Limb (tissue), 2 donors: ENCODE measurements around the gene EFHD2.
"Not testable (repeated sequence)": the region's sequence is repeated elsewhere in the genome, so short reads cannot be mapped to it uniquely, and the experiment has no call there.

ENCODE experiments used
- DNase-seq, 2 donors: peaks; one replicate each; pipeline ENCODE4 v3.0.0-alpha.2; 2016; ENCODE audit errors: extremely low spot score in 2 of 2

The EFHD2 gene

GRCh38 chr1:15409388-15410222, at the start of gene EFHD2:
EFHD2 (plus strand) TSS chr1:15409888; CDS start chr1:15409972, 84 bp downstream.
- DNase-seq: peak; percentile 84 to 93

DNA sequence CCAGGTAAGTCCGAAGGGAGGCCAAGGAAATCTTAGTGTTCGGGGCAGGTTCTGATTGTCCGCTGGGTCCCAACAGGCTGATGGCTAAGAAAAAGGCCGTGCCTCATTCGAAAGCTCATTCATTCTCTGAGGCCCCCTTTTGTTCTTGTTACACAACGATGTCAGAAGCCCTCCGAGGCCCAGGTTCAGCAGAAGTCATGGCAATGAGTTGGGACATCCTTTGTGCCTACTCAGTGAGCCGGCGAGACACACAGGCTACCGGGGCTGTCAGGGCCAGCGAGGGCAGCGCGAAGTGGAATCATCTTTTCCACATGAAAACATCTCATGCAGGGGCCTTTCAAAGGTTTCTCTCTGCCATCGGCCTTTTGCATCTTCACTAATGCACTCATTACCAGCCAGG, 49.0 kb upstream of the EFHD2 start:
- no peak for DNase-seq

DNA sequence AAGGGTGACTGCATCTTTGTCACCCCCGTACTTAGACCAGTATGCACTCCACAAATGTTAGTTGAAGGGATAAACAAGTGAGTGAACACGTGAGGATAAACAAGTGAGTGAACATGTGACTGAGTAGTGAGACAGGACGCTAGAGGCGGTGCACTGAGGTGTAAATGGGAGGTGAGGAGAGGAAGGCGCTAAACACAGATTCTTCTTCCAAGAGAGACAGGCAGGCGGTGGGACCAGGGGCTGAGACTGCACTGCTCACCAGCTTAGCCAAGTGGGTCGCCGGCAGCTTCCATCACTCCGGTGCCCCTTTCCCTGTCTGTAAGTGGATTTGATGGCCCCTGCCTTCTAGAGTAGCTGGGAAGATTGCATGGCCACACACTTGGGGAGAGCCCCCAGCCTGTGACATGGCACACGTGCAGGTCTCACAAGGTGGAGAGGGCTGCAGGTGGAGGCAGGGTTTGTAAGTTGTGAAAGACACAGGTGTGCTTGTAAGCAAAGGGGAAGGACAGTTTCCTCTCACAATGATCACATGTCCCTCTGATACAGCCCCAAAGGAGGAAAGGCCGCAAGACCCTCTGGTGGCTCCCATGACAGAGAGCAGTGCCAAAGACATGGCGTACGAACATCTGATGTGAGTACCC, 47.5 kb upstream of the EFHD2 start:
- DNase-seq: no peak

GRCh38 chr1:15362737-15363128, 47.0 kb upstream of the EFHD2 start:
- DNase-seq: no peak

DNA sequence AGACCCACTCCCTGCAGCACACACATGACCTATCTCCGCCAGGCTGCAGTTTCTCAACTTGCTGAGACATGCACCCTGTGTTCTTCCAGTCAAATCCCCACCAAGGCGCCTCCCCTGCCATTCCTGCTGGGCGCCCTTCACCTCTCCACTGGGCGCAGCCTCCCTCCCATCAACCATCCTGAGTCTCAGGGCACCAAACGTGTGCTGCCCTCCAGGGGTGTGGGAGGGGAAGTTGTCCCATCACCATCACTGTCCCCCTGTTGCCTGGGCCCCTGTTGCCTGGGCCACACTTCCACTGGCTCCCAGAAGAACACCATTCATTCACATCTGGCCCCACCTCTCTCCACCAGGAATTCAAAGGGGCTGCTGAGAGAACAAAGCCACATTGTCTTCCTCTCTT, 44.9 kb upstream of the EFHD2 start:
- no peak for DNase-seq

DNA sequence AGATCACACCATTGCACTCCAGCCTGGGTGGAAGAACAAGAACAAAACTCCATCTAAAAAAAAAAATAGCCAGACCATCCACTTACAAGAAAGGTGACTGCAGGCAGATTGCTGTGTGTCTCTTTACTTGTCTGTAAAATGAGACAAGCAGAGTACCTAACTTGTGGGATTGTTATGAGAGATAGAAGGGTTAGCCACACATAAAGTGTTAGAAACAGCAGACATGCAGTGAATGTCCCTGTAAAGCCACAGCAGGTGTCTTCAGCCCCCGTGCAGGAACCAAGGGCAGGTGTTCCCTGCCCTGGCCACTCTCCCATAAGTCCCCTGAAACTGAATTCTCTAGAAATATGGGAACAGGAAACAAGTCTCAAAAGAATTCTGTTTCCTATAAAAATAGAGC, 40.8 kb upstream of the EFHD2 start:
- no peak for DNase-seq

DNA sequence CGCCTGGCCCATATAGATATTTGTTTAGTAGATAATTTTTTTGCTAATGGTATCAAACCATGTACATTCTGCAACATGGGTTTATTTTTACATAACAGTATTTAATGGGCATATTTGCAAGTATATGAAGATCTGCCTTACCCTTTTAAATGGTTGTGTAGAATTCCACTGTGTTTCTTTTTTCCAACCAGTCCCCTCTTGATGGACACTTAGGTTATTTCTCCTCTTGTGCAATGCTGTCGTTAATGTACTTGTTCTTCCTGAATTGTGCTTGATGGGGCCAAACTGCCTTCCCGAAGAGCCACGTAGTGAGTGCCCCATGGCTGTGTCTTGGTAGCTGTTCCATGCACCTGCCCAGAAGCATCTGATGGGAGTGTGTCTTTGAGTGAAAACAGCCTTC, 39.4 kb upstream of the EFHD2 start:
- DNase-seq: no peak

- DNase-seq: peak; percentile 15 to 38
Observed at GRCh38 chr1:15370781-15371520, 38.7 kb upstream of the EFHD2 start.

GRCh38 chr1:15371610-15372545, 37.8 kb upstream of the EFHD2 start:
- DNase-seq: no peak

DNA sequence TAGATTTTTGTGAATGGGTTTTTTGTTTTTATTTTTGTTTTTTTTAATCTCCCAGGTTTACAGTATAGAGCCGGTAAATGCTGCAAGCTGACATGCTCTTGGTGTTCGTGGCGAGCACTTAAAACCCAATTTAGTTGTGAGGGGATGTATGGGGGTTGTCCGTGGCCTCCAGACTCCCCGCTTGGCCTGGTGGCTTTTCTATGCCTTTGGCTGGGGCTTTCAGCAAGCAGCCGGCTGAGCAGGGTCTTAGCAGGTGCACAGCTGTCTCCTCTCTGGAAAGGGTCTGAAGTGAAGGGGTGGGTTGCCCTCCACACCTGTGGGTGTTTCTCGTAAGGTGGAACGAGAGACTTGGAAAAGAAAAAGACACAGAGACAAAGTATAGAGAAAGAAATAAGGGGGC, 31.0 kb upstream of the EFHD2 start:
- DNase-seq: no peak

GRCh38 chr1:15379151-15379550, 30.5 kb upstream of the EFHD2 start:
- DNase-seq: not testable (repeated sequence)

- DNase-seq: no peak
Observed at GRCh38 chr1:15380601-15381508, 28.8 kb upstream of the EFHD2 start.

DNA sequence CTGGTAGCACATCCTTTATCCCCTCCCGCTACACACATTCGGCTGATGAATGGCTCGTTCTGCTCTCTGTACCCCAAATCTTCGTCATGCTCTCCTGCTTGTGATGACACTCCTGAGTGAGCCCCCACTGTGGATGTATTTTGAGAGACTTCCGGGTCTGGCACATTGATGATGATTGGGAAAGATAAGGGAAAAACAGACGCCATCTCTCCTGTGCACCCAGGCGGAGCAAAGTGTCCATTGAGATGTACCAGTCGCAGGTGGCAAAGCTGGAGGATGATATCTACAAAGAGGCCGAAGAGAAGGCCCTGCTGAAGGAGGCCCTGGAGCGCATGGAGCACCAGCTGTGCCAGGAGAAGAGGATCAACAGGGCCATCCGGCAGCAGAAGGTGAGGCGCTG, 27.9 kb upstream of the EFHD2 start:
- no peak for DNase-seq

DNA sequence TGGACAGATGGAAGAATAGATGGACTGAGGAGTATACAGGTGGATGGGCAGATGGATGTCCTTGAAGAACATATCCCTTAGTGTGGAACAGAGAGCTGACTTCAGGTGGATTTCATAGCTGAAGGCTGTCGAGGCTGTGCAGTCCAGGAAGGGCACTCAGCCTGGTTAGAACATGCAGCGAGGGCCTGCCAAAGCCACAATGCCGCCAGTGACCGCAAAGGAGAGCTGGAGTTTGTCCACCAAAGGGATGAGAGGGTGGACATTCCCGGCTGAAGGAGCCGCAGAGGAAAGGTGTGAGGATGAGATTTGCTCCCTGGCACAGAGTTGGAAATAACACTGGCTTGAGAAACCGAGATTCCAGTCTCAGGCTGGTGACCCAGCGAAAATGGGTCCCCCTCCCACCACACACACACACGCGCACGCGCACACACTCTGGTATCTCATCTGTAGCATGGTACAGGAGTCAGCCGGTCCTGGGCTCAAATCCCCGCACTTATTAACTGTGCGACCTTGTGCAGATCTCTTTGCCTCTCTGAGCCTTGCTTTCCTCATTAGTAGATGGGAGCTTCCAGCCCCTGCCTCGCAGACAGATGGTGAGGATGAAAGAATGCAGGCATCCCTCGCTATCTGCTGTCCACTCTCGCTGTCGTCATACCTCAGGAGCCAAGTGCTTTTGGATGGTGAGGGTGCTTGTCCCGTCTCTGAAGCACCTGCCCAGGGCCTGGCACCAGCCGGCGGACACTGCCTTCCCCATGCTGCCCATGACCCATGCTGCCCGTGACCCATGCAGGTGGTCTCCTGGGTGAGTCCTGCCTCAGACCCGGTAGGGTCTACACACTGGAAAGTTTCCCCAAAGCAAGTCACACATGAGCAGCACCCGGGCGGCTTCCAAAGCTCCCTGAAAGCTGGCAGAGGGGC, 26.8 kb upstream of the EFHD2 start:
- no peak for DNase-seq

- no peak for DNase-seq
Observed at GRCh38 chr1:15383810-15384209, 25.9 kb upstream of the EFHD2 start.

- DNase-seq: peak in 1 of 2 donors; percentile 40
Observed at GRCh38 chr1:15384301-15384901, 25.3 kb upstream of the EFHD2 start.

DNA sequence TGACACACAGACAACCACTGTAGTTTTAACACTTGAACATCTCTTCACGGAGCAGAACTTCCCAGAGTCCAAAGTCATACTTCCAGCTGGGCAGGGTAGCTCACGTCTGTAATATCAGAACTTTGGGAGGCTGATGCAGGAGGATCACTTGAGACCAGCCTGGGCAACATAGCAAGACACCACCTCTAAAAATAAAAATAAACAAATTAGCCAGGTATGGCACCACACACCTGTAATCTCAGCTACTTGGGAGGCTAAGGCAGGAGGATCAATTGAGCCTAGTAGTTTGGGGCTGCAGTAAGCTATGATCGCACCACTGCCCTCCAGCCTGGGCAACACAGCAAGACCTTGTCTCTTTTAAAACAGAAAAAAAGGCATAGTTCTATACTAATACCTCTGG, 24.3 kb upstream of the EFHD2 start:
- DNase-seq: no peak

- peak in 1 of 2 donors; percentile 51 for DNase-seq
Observed at GRCh38 chr1:15386164-15386749, 23.4 kb upstream of the EFHD2 start.
